Stimulated activated CD4-positive, alpha-beta T cell treated with anti-CD3 and anti-CD28 coated beads, Interleukin-15, amount 100 ng/mL, for 24 hours (primary cell): ENCODE data around the gene FAM50B.
A peak's percentile ranks its signal among the peaks of the same experiment; 100 is the strongest.

Experiments
- DNase-seq: peaks from one replicate; pipeline ENCODE4 v3.0.0-alpha.2; 2020

The FAM50B gene, protein sequence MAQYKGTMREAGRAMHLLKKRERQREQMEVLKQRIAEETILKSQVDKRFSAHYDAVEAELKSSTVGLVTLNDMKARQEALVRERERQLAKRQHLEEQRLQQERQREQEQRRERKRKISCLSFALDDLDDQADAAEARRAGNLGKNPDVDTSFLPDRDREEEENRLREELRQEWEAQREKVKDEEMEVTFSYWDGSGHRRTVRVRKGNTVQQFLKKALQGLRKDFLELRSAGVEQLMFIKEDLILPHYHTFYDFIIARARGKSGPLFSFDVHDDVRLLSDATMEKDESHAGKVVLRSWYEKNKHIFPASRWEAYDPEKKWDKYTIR

DNA sequence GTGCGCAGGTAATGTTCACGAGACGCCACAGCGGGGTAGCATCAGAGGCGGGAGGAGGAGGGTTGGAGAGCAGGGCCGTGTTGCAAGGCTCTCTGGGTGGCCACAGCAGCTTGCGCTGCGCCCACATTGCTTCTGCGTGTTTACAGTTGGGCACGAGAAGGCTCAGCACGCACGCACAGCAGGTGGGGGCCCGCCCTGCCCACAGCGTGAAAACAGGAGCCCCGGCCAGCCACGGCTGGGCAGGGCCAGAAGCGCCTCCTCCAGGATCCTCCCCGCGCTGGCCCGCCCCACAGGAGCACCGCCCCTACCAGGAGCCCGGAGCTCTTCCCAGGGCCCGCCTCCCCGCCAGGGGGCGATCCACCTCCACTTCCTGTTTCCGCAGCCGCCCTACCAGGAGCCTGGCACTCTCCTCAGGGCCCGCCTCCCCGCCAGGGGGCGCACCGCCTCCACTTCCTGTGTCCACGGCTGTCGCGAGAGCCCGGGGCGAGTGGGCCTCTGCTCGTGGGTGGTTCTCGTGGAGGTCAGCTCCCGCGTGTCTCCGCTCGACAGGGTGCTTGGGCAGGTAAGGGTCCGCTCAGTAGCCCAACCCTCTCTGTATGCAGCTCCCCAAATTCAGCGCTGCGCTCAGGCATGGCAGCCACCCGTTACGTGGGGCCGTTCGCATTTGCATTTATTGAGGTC lies at the start of gene FAM50B:
FAM50B (plus strand) TSS at position 449 of the 681 bp plus-strand sequence. CDS start 439 bp downstream, outside the sequence.
- DNase-seq, result peak; percentile 93

DNA sequence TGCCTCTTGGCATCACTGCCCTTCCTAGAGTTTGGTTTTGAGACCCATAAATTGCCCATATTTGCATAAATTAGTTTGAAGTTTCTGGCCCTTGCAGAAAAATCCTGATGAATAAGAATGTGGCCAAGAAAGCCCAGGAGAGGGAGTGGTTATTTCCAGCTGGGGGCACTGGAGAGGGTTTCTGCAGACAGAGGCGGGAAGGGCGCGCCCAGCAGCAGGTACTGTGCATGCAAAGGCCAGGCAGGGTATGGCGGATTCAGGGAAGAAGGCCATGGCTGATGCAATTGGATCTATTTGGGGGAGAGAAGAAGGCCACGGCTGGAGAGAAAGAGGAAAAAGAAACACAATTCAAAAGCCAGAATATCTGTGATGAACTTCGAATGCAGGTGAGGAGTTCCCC lies 49.5 kb upstream of the FAM50B start:
- DNase-seq, result no peak

DNA sequence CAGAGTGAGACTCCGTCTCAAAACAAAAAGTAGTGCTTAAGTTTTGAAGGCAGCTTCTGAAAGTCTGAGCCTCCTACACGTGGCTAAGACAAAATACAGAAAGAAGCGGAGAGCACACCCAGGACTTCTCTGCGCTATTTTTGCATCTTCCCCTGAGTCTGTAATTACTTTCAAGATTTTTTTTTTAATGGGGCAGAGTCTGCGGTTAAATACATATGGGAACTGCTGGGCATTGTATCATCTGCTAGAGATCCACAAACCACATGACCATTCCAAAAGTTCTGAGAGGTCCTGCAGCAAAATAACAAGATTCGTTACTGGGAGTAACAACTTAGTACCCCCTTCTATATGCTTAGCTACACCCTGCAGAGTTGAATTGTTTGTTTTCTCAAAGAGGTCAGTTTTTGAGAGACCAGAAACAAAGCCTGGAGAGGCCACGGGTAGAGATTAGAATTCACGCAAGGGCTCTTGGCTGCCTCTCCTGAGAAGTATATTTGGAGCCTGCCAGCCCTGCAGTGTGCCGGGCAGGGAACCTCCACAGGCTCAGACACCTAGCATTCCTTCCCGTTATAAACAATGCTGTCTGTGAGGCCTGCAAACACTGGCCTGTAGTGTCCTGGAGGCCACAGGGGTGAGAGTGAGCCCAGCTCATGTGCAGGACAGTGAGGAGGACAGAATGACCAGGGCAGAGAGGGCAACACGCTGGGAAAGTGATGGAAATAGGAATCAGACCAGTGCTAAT lies 48.2 kb upstream of the FAM50B start:
- no peak for DNase-seq

GRCh38 chr6:3801960-3802359 lies 47.2 kb upstream of the FAM50B start:
- no peak for DNase-seq

DNA sequence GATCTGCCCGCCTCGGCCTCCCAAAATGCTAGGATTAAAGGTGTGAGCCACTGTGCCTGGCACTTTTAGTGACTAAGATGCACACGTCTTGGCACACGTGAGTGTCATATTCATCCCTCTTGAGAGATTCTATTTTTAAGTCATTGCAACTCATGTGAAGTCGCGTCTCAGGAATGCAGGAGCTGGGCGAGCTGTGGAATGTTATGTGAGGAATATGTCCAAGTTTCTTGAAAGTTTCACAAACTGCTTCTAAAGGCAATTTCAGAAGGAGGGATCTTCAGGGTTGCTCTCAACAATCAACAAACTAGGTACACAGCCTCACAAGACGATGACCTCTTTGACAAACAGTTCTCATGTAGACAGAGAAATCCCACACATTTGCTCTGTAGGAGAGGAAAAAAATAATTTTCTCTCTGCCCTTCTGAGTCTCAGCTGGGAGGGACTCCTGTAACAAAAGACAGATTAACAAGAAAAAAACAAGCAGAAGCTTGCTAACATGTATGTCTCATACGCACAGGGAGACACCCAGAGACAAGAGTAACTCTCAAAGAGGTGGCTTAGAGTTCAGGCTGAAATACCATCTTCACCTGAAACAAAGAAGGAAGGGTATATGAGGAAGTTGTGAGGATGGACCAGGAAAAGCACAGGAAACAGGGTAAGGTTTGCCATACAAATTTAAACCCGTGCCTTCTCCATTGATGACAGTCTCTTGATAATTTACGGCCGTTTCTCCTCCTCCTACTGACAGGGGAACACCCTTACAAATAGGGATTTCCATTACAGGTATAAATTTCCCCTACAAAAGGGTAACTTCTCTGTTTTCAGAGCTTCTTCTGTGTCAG lies 45.3 kb upstream of the FAM50B start:
- no peak for DNase-seq

DNA sequence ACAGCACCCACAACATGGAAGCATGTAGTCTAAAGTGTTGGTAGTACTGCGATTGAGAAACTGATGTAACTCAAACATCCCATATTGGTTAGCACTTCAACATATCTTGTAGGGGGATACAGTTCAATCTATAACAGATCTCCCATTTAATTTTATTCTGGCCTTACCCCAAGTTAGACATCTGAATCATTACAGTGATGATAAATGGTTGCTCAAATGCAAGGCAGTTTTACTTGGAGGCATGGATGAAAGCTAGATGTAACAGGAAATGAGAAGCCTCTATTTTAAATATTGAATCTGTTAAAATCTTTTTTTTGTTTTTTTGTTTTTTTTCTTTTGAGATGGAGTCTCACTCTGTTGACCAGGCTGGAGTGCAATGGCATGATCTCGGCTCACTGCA lies 44.2 kb upstream of the FAM50B start:
- DNase-seq, result no peak

DNA sequence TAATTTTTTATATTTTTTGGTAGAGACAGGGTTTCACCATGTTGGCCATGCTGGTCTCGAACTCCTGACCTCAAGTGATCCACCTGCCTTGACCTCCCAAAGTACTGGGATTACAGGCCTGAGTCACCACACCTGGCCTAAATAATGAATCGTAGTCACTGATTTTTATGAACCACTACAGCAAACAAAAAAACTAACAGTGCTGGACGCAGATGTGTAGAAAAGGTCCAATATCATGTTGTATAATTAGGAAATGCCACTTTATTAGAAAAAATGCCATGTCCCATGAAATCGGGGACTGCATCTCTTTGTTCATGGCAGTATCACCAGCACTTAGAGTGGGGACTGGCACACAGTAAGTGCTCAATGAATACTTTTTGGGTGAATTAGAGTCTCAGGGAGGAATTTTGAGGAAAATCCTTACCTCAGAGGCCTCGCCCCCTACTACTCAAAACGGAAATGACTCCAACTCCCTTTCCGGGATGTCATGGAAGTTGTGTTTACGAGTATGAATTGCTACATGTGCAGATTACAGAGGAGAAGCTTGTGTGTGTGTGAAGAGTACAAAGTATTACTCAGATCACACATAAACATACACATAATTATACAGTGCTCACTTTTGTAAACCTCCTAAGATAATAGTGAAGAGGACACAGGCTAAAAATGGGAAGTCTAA lies 43.6 kb upstream of the FAM50B start:
- DNase-seq, result no peak

GRCh38 chr6:3806169-3806922 lies 42.8 kb upstream of the FAM50B start:
- no peak for DNase-seq

DNA sequence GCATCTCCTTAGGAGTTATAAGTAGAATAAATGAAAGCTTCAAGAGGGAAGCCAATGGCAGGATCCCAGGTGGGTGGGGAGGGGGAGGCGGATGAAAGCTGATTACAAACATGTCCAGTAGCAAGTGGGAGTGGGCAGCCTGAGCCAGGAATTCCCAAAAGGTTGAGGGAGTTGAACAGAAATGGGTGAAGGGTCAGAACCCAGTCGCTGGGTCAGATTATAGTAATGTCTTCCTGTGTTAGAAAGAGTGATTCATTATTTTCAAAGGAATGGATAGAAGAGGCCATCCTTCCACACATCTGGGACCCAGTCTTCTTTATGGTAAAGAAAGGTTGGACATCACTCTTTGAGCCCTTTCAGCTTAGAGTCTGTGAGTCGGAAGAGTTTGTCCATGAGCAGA lies 41.0 kb upstream of the FAM50B start:
- no peak for DNase-seq

GRCh38 chr6:3808759-3809514 lies 40.2 kb upstream of the FAM50B start:
- DNase-seq, result no peak

DNA sequence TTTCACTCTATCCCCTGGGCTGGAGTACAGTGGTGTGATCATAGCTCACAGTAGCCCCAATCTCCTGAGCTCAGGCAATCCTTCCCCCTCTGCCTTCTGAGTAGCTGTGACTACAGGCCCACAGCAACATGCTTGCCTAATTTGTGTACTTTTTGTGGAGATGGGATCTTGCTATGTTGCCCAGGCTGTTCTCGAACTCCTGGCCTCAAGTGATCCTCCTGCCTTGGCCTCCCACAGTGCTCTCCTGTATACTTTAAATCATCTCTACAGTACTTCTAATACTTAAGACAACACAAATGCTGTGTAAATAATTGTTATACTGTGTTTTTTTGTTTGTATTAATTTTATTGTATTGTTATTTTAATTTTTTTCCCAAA lies 39.7 kb upstream of the FAM50B start:
- no peak for DNase-seq

- DNase-seq, result no peak
Measured at GRCh38 chr6:3809982-3810381, 39.2 kb upstream of the FAM50B start.

- no peak for DNase-seq
Measured at GRCh38 chr6:3811191-3811590, 38.0 kb upstream of the FAM50B start.

DNA sequence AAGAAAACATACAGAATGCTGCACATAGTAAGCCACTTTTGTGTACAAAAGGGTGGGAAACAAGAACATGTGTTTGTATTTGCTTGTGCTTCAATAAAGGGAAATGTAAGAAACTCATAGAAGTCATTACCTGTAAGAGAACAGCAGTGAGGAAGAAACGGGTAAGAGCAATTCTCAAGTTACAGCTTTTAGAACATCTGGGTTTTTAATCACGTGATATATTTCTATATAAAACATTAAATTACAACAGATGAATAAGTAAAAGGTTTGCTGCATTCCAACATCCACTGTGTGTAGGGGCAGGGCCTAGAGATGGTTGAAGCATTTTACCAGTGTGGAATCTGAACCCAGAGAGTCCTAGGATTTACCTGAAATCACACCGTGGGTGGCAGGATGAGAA lies 36.6 kb upstream of the FAM50B start:
- DNase-seq, result no peak

GRCh38 chr6:3813150-3813780 lies 35.9 kb upstream of the FAM50B start:
- DNase-seq, result peak; percentile 10

GRCh38 chr6:3813918-3814317 lies 35.3 kb upstream of the FAM50B start:
- DNase-seq, result no peak

DNA sequence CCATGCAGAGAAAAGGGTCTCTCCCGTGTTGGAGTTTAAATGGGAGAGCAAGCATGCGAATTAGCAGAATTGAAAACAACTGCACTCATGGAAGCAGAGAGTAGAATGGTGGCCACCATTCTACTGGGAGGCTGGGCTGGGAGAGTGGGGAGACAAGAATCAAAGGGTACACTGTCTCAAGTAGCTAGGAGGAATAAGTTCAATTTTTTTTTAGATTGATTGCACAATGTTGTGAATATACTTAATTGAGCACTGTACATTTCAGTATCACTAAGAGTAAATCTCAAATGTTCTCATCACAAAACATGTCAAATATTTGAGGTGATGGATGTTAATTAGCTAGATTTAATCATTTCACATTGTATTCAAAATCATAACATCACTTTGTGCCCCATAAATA lies 34.6 kb upstream of the FAM50B start:
- no peak for DNase-seq

DNA sequence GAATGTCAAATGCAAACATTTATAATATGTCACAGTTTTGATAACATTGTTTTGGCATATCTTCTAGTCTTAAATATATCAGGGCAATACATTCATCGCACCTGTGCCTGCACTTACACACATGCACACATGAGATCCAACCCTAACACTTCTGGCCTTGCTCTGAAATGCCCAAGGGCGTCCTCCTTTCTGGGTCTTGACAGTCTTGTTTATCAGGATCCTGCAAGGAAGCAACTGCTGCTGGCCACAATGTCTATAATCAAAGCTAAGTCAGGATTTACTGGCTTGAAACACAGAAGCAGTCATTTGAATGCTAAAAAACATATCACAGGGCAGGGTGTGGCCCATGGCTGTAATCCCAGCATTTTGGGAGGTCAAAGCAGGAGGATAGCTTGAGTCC lies 32.9 kb upstream of the FAM50B start:
- DNase-seq, result no peak

GRCh38 chr6:3819161-3820110 lies 29.7 kb upstream of the FAM50B start:
- DNase-seq, result no peak
